RCC 7860 (cell line): Measurements from ENCODE around the gene PIGL.
"Not testable (repeated sequence)": the region's sequence is repeated elsewhere in the genome, so short reads cannot be mapped to it uniquely, and the experiment has no call there.

Experiments
- DNase-seq: peaks from one replicate; pipeline ENCODE4 v3.0.0-alpha.2; 2015; ENCODE audit warnings: low spot score
- FAIRE-seq: peaks from 2 replicates; lab custom pipeline; 2012; peaks lifted over from hg19 to GRCh38; lab: Jason Lieb, UNC

The PIGL gene

GRCh38 chr17:16217002-16217635, at the start of gene PIGL:
TSS of gene PIGL (plus strand) at chr17:16217210. CDS start at chr17:16217227, 17 bp downstream.
- peak; percentile 77 for DNase-seq
- FAIRE-seq, result no peak

GRCh38 chr17:16171613-16172012, 45.4 kb upstream of the PIGL start:
- no peak for FAIRE-seq
- DNase-seq, result no peak

DNA sequence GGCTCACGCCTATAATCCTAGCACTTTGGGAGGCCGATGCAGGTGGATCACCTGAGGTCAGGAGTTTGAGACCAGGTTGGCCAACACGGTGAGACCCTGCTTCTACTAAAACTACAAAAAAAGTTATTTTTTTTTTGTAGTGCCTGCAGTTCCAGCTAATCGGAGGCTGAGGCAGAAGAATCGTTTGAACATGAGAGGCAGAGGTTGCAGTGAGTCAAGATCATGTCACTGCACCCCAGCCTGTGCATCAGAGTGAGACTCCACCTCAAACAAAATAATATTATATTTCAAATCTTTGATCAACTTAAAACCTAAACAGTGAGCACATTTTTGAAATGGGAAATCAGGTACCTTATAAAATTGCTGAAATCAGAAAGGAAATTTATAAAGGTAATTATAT, 38.2 kb upstream of the PIGL start:
- DNase-seq (no peak), FAIRE-seq (peak; percentile 41)

GRCh38 chr17:16181581-16181980, 35.4 kb upstream of the PIGL start:
- FAIRE-seq, result no peak
- no peak for DNase-seq

DNA sequence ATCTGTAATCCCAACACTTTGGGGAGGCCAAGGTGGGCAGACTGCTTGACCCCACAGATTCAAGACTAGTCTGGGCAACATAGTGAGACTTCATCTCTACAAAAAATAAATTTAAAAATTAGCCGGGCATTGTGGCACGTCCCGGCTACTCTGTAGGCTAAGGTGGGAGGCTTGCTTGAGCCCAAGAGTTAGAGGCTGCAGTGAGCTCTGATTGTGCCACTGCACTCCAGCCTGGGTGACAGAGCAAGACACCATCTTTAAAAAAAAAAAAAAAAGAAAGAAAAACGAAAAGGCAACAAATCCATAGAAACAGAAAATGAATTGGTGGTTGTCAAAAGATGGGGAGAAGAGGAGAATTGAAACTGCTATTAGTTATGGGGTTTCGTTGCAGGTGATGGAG, 29.4 kb upstream of the PIGL start:
- no peak for FAIRE-seq
- no peak for DNase-seq

DNA sequence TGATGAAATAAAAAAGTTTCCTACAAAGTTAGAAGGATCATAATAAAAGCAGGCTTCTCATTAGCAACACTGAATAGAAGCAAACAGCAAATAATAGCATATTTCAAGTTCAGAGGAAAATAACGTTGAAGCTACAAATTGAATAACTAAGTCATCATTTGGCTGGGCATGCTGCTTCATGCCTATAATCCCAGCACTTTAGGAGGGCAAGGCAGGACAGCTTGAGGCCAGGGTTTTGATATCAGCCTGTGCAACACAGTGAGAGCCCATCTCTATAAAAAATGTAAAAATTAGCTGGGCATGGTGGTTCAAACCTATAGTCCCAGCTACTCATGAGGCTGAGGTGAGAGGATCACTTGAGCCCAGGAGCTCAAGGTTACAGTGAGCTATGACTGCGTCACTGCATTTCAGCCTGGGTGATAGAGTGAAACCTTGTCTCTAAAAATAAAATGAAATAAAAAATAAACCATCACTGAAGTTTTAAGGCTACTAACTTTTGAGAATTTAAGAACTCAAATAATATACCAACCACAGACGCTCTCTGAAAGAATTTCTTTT, 27.1 kb upstream of the PIGL start:
- FAIRE-seq, result no peak

DNA sequence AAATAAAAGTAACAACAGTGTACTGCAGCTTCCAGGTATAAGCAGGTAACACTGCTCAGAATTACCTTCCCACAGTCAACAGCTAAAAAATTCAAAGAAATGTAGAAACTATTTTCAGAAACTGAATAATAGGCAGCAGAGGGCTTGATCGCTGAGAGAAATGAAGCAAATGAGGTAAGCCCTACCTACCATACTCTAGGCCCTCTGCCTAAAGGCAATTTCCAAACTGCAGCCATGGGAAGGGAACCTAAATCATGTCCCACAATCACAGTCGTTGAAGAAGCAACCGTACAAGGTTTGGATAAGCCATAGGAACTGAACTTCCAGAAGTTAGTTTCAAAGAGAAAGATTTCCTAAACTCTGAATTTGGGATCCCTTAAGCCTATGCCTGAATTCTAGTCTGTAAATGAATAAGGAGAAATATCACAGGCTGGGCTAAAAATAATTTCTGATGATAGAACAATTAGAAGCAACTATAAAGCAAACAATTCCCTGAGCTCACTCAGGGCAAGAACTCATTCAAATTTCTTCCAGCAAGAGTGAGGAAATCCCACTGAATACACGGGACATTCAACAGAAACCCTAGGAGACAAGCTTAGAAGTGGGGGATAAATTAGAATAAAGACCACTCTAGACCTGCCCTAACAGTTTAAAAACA, 26.2 kb upstream of the PIGL start:
- FAIRE-seq (no peak), DNase-seq (no peak)

More for the DNA sequence above, 27.1 kb upstream of the PIGL start:
- no peak for DNase-seq

DNA sequence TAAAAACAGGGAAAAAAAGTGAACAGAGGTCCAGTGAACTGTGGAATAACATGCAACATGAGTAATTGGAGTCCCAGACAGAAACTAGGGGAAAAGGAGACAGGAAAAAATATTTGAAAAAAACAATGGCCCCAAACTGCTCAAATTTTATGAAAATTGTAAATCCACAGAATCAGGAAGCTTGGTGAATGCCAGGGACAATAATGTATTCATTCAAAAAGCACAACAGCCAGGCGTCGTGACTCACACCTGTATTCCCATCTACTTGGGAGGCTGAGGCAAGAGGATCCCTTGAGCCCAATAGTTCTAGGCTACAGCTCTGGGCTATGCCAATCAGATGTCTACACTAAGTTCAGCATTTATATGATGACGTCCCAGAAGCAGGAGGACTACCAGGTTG, 25.4 kb upstream of the PIGL start:
- FAIRE-seq, result no peak

DNA sequence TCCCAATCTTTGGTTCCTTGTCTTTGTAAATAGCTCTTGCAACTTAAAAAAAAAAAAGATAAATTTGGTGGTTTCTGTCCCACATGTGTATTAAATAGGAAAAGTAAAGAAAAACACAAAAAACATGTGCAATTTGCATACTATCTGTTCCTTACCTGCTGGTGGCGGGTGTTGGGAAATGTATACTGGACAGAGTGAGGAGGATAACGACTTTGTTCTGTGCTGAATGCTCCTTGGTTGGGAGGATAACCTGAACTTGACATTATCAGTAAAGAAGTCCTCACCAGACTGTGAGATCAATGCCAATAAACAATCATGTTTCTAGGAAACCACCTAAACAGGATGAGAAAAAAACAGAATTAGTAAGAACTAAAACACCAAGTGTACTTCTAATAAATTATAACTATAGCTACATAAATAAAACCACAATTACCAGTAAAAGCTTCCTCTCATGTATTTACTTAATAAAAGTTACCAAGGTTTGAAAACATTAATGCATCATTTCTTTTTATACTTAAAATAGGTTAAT, 22.6 kb upstream of the PIGL start:
- not testable (repeated sequence) for DNase-seq
- FAIRE-seq, result peak; percentile 50

More for the DNA sequence above, 25.4 kb upstream of the PIGL start:
- no peak for DNase-seq

DNA sequence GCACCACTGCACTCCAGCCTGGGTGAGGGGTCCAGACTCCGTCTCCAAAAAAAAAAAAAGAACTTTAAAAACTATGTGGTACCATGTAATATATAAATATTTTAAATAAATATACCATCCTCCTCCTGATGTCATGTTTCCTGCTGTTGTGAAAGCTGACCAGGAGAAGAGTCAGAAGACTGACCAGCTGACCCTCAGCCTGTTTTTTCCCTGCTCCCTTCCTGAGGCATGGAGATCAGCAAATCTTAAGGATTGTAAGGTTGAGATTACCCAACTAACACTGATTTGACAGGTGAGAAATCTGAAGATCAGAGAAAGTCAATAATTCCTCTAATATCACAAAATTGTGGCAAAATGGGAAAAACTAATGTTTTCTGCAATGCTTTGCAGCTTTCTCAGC, 19.7 kb upstream of the PIGL start:
- DNase-seq (no peak), FAIRE-seq (no peak)

GRCh38 chr17:16199093-16199492, 17.9 kb upstream of the PIGL start:
- no peak for DNase-seq
- no peak for FAIRE-seq

- FAIRE-seq, result not testable (repeated sequence)
- peak; percentile 23 for DNase-seq
Observed at GRCh38 chr17:16201693-16202131, 15.3 kb upstream of the PIGL start.

DNA sequence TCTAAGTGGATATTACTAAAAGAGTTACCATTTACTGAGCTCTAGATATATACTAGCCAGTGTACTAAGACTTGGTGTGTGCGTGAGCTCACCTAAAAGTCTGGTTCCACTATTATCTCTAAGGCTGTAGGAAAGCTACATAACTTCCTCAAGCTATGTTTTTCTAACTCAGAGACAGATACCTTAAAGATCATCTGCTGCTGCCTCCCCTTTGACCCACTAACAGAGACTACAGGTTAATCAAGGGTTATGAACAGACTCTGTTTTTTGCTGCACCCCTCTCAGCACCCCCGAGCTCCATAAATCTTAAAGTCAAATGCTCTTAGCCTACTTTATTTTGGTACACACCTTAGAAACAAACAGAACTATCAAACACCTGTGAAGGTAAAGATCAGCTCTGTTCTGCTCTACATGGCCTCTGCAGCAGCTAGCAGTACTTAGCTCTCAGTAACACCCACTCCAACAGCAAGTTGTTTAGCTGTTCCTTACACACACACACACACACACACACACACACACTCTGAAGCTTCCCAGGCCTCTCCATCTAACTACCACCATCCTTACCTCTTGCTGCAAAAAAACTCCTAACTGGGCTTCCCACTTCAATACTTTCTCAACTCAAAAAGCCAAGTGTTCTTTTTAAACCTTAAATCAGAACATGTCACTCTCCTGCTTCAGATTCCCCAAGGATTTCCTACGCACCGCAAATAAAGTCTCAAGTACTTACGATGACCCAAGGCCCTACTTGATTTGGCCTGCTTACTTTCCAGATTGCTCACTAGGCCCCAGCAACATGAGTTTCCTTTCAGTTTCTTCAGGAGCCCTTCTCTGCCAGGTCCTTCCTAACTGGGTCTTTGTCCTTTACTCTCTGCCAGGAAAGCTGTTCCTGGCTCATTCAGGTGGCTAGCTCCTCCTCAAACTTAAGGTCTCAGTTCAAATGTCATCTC, 14.2 kb upstream of the PIGL start:
- not testable (repeated sequence) for DNase-seq, FAIRE-seq

DNA sequence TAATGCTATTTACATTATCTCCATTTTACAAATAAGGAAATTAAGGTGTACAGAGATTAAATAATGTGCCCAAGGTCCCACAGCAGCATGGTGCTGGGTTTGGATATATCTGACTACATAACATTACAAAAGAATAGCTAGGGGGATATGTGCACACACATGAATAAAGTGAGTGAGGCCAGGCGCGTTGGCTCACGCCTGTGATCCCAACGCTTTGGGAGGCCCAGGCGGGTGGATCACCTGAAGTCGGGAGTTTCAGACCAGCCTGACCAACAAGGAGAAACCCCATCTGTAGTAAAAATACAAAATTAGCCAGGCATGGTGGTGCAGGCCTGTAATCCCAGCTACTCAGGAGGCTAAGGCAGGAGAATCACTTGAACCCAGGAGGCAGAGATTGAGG, 12.2 kb upstream of the PIGL start:
- DNase-seq, FAIRE-seq: not testable (repeated sequence)

GRCh38 chr17:16211590-16211989, 5.4 kb upstream of the PIGL start:
- DNase-seq, result no peak
- no peak for FAIRE-seq

- FAIRE-seq (no peak), DNase-seq (no peak)
Observed at GRCh38 chr17:16212793-16213192, 4.2 kb upstream of the PIGL start.

DNA sequence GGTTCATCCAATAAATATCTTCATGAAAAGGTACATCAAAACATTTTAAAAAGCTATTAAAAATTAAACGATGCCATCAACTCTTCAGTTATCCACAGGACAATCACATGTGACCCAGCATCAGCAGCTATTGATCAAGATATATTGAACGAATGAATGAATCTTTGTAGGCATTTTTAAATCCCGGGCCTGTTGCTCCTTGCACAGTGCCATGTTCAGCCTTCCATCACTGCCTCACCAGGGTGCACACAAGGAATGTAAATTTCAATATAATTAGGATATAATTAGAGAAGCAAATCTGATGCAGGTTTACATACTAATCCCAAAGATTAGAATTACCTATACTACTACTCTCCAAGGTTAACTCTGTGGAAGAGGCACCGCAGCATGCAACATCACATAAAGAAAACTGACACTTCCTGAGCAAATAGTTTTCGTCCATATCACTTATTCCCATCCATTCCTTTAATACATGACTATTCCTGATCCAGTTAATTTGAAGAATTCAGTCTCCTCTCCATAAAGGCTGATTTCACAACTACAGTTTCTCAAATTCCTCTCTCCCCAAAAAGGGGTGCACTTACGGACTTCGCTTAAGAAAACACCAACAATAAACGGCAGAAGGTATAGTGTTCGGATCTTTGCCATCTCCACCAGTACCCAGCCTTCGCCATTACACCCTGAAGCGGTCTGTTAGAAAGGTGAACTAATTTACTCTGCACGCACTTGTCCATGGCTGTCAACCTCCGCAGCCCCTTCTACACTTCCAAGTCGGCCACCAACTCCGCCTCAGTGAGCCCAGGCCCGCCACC, 2.6 kb upstream of the PIGL start:
- no peak for DNase-seq
- FAIRE-seq, result no peak

DNA sequence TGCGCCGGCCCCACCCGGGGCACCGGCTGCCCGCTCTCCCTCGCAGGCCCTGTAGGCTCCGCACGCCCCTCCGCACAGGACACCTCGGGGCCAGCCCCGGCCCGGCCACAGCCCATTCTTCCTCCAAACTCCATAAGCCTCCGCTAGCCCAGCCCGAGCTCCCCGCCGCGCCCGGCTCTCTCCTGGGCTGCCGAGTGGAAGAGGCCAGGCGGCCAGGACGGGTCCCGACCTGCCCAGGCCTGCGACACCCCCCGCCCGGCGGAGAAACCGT, 2.1 kb upstream of the PIGL start:
- FAIRE-seq (no peak), DNase-seq (no peak)

GRCh38 chr17:16215273-16215964, 1.6 kb upstream of the PIGL start, which contains the start of gene NCOR1:
TSS of gene NCOR1 (minus strand) at chr17:16215534. CDS start at chr17:16194569, 20,965 bp downstream.
- peak; percentile 80 for DNase-seq
- FAIRE-seq, result no peak

DNA sequence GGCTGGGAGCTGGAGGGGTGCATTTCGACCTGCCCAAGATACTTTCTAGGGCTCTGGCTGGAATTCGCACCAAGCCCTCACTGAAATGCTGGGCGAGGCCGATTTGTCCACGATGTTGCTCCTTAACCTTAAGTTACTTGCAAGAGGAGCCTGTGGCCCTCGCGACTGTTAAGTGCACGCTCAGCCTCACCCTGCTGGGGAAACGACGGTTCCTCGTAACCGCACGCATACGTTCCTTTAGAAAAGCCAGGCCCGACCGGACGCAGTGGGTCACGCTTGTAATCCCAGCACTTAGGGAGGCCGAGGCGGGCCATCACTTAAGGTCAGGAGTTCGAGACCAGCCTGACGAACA, 1.1 kb upstream of the PIGL start:
- no peak for FAIRE-seq
- DNase-seq, result peak; percentile 26
